Measurements from ENCODE around the gene HMCN2. TPM values are rescaled to one million over a fixed set of nuclear protein-coding genes. Genes with fewer than 3 reads are reported as not detected.

HMCN2 gene
- total and polyA plus RNA-seq, 2 donors (not counting 1 experiment from before 2014, with no cell fraction given) = 0.01 TPM; not detected in 1

- CTCF ChIA-PET = no interaction called here
- H3K27ac Mint-ChIP-seq = peak overlapping the region; percentile 67
Measured at GRCh38 chr9:130332384-130332926, 66.9 kb downstream of the HMCN2 start.

More at GRCh38 chr9:130332384-130332926, 66.9 kb downstream of the HMCN2 start:
- Histone ChIP-seq H3K27me3 (replicated peaks in 1 of 4; ENCODE audit: control extremely low read depth in 1 of 4, control insufficient read depth in 3 of 4, insufficient read depth in 4 of 4, low read length in 3 of 4) (peaks cover 0 to 13% (median 5%) of the 10 kb centered on the region in 4 experiments), H4K20me1 (ENCODE audit: control insufficient read depth, insufficient read depth, low read length, poor library complexity, severe bottlenecking) (no peaks in the 10 kb centered on the region), H3K4me1 (ENCODE audit: control insufficient read depth in 2 of 2, insufficient read depth in 2 of 2, low read length in 2 of 2) (no peaks in the 10 kb centered on the region), H3K4me2 (replicated peaks; ENCODE audit: low read depth, low read length, poor library complexity, severe bottlenecking) (no peak overlapping the region), H3K9ac (ENCODE audit: low read length) (no peak overlapping the region), H3K9me3 (ENCODE audit: control extremely low read depth in 1 of 3, control insufficient read depth in 2 of 3, insufficient read depth in 1 of 3, low read length in 2 of 3) (peaks cover 0 to 2% (median 0%) of the 10 kb centered on the region in 3 donors), H3K4me3 (ENCODE audit: control extremely low read depth in 1 of 5, extremely low read depth in 1 of 5, insufficient read depth in 1 of 5, low read depth in 2 of 5, low read length in 4 of 5) (no peak overlapping the region), H3K79me2 (ENCODE audit: control insufficient read depth, insufficient read depth, low read length) (no peaks in the 10 kb centered on the region), H3K27ac (ENCODE audit: low read length in 2 of 2) (no peak overlapping the region), H2AFZ (ENCODE audit: insufficient read depth, low read depth, low read length, poor library complexity, severe bottlenecking) (no peak overlapping the region), H3K36me3 (replicated peaks in 1 of 2; ENCODE audit: control extremely low read depth in 1 of 2, control insufficient read depth in 1 of 2, extremely low read depth in 1 of 2, insufficient read depth in 2 of 2, low read length in 1 of 2) (no peaks in the 10 kb centered on the region)
- TF ChIP-seq CTCF (IDR thresholded peaks at IDR 0.05) = no peak
- TF ChIP-seq EZH2 (IDR thresholded peaks at IDR 0.05; ENCODE audit: borderline replicate concordance, insufficient read depth, low read depth, low read length, poor library complexity, severe bottlenecking) = no peak
- no peak overlapping the region for H3K4me3 Mint-ChIP-seq
- DNase-seq (no peak), ATAC-seq (ENCODE audit: low read depth) (no peak)
- intact Hi-C loops (cut with micrococcal nuclease) = no loop called here
- POLR2A ChIA-PET = no interaction called here
- peaks cover 36% of the 10 kb centered on the region for H3K27me3 Mint-ChIP-seq
- H3K9me3 Mint-ChIP-seq (ENCODE audit: insufficient read depth) = no peaks in the 10 kb centered on the region
- H3K4me1 Mint-ChIP-seq = no peaks in the 10 kb centered on the region
- WGBS (ENCODE audit: insufficient coverage) = 86% methylated on average over 26 of the region's 26 CpGs
